ENCODE data around the gene JOSD1. TPM values are rescaled to one million over a fixed set of nuclear protein-coding genes. Genes with fewer than 3 reads are reported as not detected.

Gene JOSD1
- total and polyA plus RNA-seq, 2 donors (not counting 3 experiments of a cell fraction or from before 2014, with no cell fraction given) = 61.7 to 73.1 TPM

- dilution Hi-C loops (cut with MboI; ENCODE audit: extremely low pct_ligation_motif_present, low sequenced_read_pairs) (no loop called here), intact Hi-C loops (cut with micrococcal nuclease) (no loop called here)
- Histone ChIP-seq H3K9me3 (replicated peaks; ENCODE audit: control insufficient read depth, insufficient read depth, low read length) (no peaks in the 10 kb centered on the region), H3K4me3 (replicated peaks in 1 of 3; ENCODE audit: insufficient read depth in 1 of 3, low read depth in 1 of 3, low read length in 3 of 3) (no peak overlapping the region), H3K9ac (replicated peaks; ENCODE audit: extremely low read depth, insufficient read depth, low read length) (no peak overlapping the region), H3K4me2 (ENCODE audit: insufficient read depth, low read length) (no peak overlapping the region), H3K4me1 (ENCODE audit: control insufficient read depth, extremely low read depth, insufficient read depth, low read length) (no peaks in the 10 kb centered on the region), H3K36me3 (ENCODE audit: control insufficient read depth in 2 of 2, extremely low read depth in 1 of 2, insufficient read depth in 2 of 2, low read length in 2 of 2) (peaks cover 17 to 61% of the 10 kb centered on the region in 2 experiments), H2AFZ (ENCODE audit: low read depth, low read length) (no peak overlapping the region), H4K20me1 (replicated peaks; ENCODE audit: control insufficient read depth, extremely low read depth, insufficient read depth, low read length) (no peaks in the 10 kb centered on the region), H3K9me1 (replicated peaks; ENCODE audit: control insufficient read depth, extremely low read depth, insufficient read depth, low read length) (no peaks in the 10 kb centered on the region), H3K27me3 (ENCODE audit: control insufficient read depth in 2 of 2, insufficient read depth in 2 of 2, low read length in 2 of 2) (no peaks in the 10 kb centered on the region), H3K79me2 (ENCODE audit: control insufficient read depth, insufficient read depth, low read length) (no peaks in the 10 kb centered on the region), H3K27ac (ENCODE audit: insufficient read depth, low read depth, low read length) (no peak overlapping the region)
- no peak for TF ChIP-seq POLR2A (IDR thresholded peaks at IDR 0.05; ENCODE audit: low read depth, low read length)
- no peak for TF ChIP-seq JUN (IDR thresholded peaks at IDR 0.05; ENCODE audit: borderline replicate concordance, insufficient read depth, insufficient read length, low read depth)
- TF ChIP-seq CTCF (IDR thresholded peaks at IDR 0.05; ENCODE audit: extremely low read depth in 1 of 2, insufficient read depth in 1 of 2, low read depth in 1 of 2, low read length in 2 of 2) = no peak
- no peak for TF ChIP-seq EZH2 (IDR thresholded peaks at IDR 0.05; ENCODE audit: borderline replicate concordance, low read depth, low read length, severe bottlenecking)
- TF ChIP-seq FOS (IDR thresholded peaks at IDR 0.05; ENCODE audit: borderline replicate concordance, insufficient read depth, low read length) = no peak
- TF ChIP-seq GATA2 (IDR thresholded peaks at IDR 0.05; ENCODE audit: insufficient read depth, insufficient read length, low read depth, low read length) = no peak
- TF ChIP-seq MYC (IDR thresholded peaks at IDR 0.05; ENCODE audit: low read depth, low read length) = no peak
- no peak for TF ChIP-seq MAX (IDR thresholded peaks at IDR 0.05; ENCODE audit: insufficient read depth, insufficient read length)
- no peak for TF ChIP-seq POLR2AphosphoS5 (IDR thresholded peaks at IDR 0.05; ENCODE audit: insufficient read depth, low read depth, low read length)
- FAIRE-seq = no peak
- BruUV-seq (replicated peaks) = no TSS peak
- no peak for DNase-seq (ENCODE audit: low read depth, low spot score)
- ChIA-PET POLR2A (no interaction called here), CTCF (interaction anchor here (1.0 to 3.1 kb wide), 3 partner anchors 10 to 17 kb away, joined by 6 to 11 read pairs (median 6); no protein-coding TSS in a partner anchor)
Observed at GRCh38 chr22:38742176-38742942, 41.6 kb upstream of the JOSD1 start.
